ENCODE data around the gene YY1. TPM values are rescaled to one million over a fixed set of nuclear protein-coding genes. Genes with fewer than 3 reads are reported as not detected.
A peak's percentile ranks its signal among the peaks of the same experiment; 100 is the strongest.
"Not testable (repeated sequence)": the region's sequence is repeated elsewhere in the genome, so short reads cannot be mapped to it uniquely, and the experiment has no call there.

The YY1 gene
- total and polyA plus RNA-seq, 2 experiments from 2014 or later, result 27.0 to 73.4 TPM

DNA sequence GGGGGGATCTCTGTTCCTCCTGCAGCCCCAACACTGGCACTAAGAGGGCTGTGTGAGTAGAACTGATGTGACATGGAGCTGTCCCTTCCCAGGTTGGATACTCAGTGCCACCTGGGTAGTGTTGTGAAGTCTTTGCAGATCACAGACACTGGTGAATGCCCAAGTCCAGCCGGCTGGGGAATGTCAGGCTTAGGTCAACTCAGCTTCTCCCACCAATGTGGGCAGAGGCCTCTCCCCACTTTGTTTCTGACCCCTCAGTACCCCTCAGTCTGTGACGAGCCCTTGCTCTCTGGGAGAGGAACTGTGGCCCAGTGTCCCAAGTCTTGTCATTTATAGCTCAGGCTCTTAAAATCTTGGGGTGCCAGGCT lies 56.0 kb downstream of the YY1 start:
- DNase-seq (ENCODE audit: low read depth in 1 of 2, low spot score in 1 of 2), result no peak
- no peaks in the 10 kb centered on the region for H3K36me3 ChIP-seq
- H3K4me1 ChIP-seq (ENCODE audit: low read depth), result peaks cover 5% of the 10 kb centered on the region
- TF ChIP-seq CTCF (IDR thresholded peaks at IDR 0.05; ENCODE audit: low read depth, low read length), result no peak
- H3K4me3 ChIP-seq, result no peak overlapping the region
- no peak overlapping the region for H3K27ac ChIP-seq
- no peaks in the 10 kb centered on the region for H3K27me3 ChIP-seq
- no peaks in the 10 kb centered on the region for H3K9me3 ChIP-seq (ENCODE audit: low read depth)

DNA sequence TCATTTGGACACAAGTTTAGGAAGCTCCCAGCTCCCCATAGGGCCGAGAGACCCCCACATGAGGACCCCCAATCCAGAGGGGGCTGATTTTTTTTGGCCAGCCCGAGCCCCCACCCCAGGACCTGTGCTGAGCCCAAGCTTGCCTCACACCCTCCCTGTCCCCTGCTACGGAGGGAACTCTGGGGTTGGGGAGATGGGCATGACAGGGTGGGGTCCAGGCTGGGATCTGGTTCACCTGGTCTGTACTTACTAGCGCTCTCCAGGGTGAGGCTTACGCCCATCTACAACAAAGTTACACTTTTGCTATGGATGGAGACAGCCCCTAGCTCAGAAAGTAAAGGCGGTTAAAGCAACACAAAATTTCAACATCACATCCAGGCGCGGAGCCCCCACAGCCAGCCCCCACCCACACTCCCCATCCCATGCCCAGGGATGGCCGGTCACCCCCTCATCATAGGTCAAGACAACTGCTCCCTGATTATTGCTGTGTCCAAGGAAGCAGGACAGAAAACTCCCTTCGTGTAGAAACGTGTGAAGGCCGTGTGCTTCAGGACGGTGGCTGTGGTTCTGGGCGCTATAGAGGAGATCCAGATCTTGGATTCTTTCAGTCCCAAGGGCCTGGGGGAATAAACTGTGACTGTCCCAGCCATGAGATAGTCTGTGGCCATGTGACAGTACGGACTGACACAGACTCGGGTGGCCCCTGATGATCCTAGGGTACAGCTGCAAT lies 56.6 kb downstream of the YY1 start:
- no peaks in the 10 kb centered on the region for H3K9me3 ChIP-seq (ENCODE audit: low read depth)
- no peak overlapping the region for H3K4me3 ChIP-seq
- H3K36me3 ChIP-seq, result no peaks in the 10 kb centered on the region
- no peak overlapping the region for H3K27ac ChIP-seq
- H3K27me3 ChIP-seq, result no peaks in the 10 kb centered on the region
- TF ChIP-seq CTCF (IDR thresholded peaks at IDR 0.05; ENCODE audit: low read depth, low read length), result no peak
- DNase-seq (ENCODE audit: low read depth in 1 of 2, low spot score in 1 of 2), result no peak
- no peaks in the 10 kb centered on the region for H3K4me1 ChIP-seq (ENCODE audit: low read depth)

DNA sequence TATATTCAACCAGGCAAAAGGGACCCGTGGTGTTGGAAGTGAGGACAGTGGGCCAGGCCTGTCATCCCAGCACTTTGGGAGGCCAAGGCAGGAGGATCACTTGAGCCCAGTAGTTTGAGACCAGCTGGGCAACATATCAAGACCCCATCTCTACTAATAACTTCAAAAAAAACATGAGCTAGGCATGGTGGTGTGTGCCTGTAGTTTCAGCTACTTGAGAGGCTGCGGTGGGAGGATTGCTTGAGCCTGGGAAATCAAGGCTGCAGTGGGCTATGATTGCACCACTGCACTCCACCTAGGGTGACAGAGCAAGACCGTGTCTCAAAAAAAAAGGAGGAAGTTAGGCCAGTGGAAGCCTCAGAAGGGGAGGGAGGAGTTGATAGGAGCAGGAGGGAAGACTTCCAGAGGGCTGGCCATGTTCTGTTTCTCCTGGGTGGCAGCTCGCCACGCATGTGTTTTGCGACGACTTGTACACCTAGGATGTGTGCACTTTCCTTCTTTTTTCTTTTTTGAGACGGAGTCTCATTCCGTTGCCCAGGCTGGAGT lies 57.2 kb downstream of the YY1 start:
- Histone ChIP-seq H3K27ac (no peak overlapping the region), H3K4me1 (ENCODE audit: low read depth) (no peaks in the 10 kb centered on the region), H3K4me3 (no peak overlapping the region), H3K36me3 (no peaks in the 10 kb centered on the region), H3K9me3 (ENCODE audit: low read depth) (no peaks in the 10 kb centered on the region), H3K27me3 (no peaks in the 10 kb centered on the region)
- no peak for TF ChIP-seq CTCF (IDR thresholded peaks at IDR 0.05; ENCODE audit: low read depth, low read length)
- DNase-seq (ENCODE audit: low read depth in 1 of 2, low spot score in 1 of 2), result no peak

DNA sequence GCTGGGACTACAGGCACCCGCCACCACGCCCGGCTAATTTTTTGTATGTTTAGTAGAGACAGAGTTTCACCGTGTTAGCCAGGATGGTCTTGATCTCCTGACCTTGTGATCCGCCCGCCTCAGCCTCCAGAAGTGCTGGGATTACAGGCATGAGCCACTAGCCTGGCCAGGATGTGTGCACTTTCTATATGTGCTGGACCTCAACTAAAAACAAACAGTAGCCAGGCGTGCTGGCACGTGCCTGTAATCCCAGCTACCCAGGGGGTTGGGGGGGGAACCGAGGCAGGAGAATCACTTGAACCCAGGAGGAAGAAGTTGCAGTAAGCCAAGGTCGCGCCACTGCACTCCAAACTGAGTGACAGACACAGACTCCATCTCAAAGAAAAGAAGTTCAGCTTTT lies 57.8 kb downstream of the YY1 start:
- not testable (repeated sequence) for H3K27me3 ChIP-seq; H3K27ac ChIP-seq; H3K4me3 ChIP-seq; H3K9me3 ChIP-seq (ENCODE audit: low read depth); DNase-seq (ENCODE audit: low read depth in 1 of 2, low spot score in 1 of 2); H3K36me3 ChIP-seq; H3K4me1 ChIP-seq (ENCODE audit: low read depth)

GRCh38 chr14:100297320-100298300 lies 58.7 kb downstream of the YY1 start:
- DNase-seq (ENCODE audit: low read depth in 1 of 2, low spot score in 1 of 2), result peak in 1 of 2 donors; percentile 84
- no peak overlapping the region for H3K4me3 ChIP-seq
- no peaks in the 10 kb centered on the region for H3K36me3 ChIP-seq

More at GRCh38 chr14:100297320-100298300, 58.7 kb downstream of the YY1 start:
- TF ChIP-seq CTCF (IDR thresholded peaks at IDR 0.05; ENCODE audit: low read depth, low read length), result no peak
- no peaks in the 10 kb centered on the region for H3K4me1 ChIP-seq (ENCODE audit: low read depth)
- H3K27me3 ChIP-seq, result no peaks in the 10 kb centered on the region
- no peak overlapping the region for H3K27ac ChIP-seq
- H3K9me3 ChIP-seq (ENCODE audit: low read depth), result no peaks in the 10 kb centered on the region
